Tibial nerve (tissue), 4 donors: Measurements from ENCODE around the gene GPR37L1. TPM values are rescaled to one million over a fixed set of nuclear protein-coding genes. Genes with fewer than 3 reads are reported as not detected.
"Not testable (repeated sequence)": the region's sequence is repeated elsewhere in the genome, so short reads cannot be mapped to it uniquely, and the experiment has no call there.

Source experiments
- DNase-seq, 2 donors: peaks; one replicate each; pipeline ENCODE4 v3.0.0-alpha.2; 2019; ENCODE audit warnings: low spot score in 2 of 2
- H3K27ac ChIP-seq, 4 donors: fragments of 200-600 bp; sonication (generic) in 3 of 4; one replicate each; pipeline ENCODE4 v1.5.1; 2017 to 2019; ENCODE audit warnings: mild to moderate bottlenecking in 1 of 4
- H3K27me3 ChIP-seq, 2 donors: fragments of 200-600 bp; sonication (generic) in 1 of 2; one replicate each; pipeline versions ENCODE4 v1.5.1 to v1.6.0; 2017 to 2019
- H3K36me3 ChIP-seq, 3 donors: fragments of 200-600 bp; sonication (generic); one replicate each; pipeline ENCODE4 v1.5.1; 2018 to 2019
- H3K4me1 ChIP-seq, 4 donors: fragments of 200-600 bp; sonication (generic) in 3 of 4; one replicate each; pipeline ENCODE4 v1.5.1; 2017 to 2019
- H3K4me3 ChIP-seq, 4 donors: fragments of 200-600 bp; sonication (generic) in 3 of 4; one replicate each; pipeline ENCODE4 v1.5.1; 2017 to 2019; ENCODE audit warnings: mild to moderate bottlenecking in 1 of 4, moderate library complexity in 1 of 4
- H3K9me3 ChIP-seq, 4 donors: fragments of 200-600 bp; sonication (generic) in 3 of 4; one replicate each; pipeline ENCODE4 v1.5.1; 2017 to 2019
- EP300 ChIP-seq, 2 donors: sonication (generic); formaldehyde crosslinking; IDR thresholded peaks; one replicate each; pipeline ENCODE4 v1.6.1; 2017; ENCODE audit warnings: antibody characterized with exemption in 2 of 2, mild to moderate bottlenecking in 1 of 2
- POLR2A ChIP-seq, 2 donors: fragments of 450-650 bp; IDR thresholded peaks; one replicate each; pipeline ENCODE4 v1.6.1; 2017; ENCODE audit warnings: antibody characterized with exemption in 2 of 2, mild to moderate bottlenecking in 2 of 2, moderate library complexity in 2 of 2
- WGBS, 2 donors: methylation state at CpG; one replicate each; pipeline ENCODE4 v1.1.5; 2018; 5-methylcytosine and 5-hydroxymethylcytosine counted together
- total RNA-seq, 4 donors: library from RNA; depleted of rRNA; stranded (reverse); fragments of >200 nt; gene quantifications; one replicate each; pipeline ENCODE4 v1.1.0, GENCODE V29; 2016
- TF ChIP-seq, protein P1 (sequence below), 5 experiments: fragments of 200-600 bp in 3 of 5; fragments of 450-650 bp in 2 of 5; sonication (generic) in 3 of 5; IDR thresholded peaks; one replicate each; pipeline ENCODE4 v1.5.1; 2016 to 2019; ENCODE audit warnings: antibody characterized with exemption in 5 of 5, mild to moderate bottlenecking in 3 of 5, moderate library complexity in 2 of 5

The GPR37L1 gene
- total RNA-seq, 4 donors from 2014 or later, result 13.8 to 26.3 (median 24.3) TPM

DNA sequence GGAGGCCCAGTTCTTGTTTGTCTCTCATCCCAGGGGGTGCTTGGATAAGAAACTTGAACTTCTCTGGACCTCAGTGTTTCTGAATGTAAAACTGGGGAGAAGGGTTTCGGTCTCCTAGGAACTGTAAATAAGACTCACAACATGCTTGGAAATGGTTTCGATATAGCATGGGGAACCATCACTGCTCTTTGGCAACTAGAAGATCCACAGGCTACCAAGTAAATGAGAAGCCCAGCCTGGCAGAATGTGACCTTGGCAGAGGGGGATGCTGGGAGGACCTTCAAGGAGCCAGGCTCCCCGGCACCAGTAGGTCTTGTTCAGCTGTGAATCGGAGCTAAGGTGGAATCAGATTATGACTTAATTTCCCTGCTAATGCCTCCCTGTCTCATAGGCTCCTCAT is 18.1 kb downstream of the GPR37L1 start:
- H3K36me3 ChIP-seq, result peaks cover 0 to 49% (median 7%) of the 10 kb centered on the region in 3 donors
- peaks cover 0 to 48% (median 23%) of the 10 kb centered on the region in 4 donors for H3K4me1 ChIP-seq
- peak overlapping the region in 2 of 4 donors; percentile 39 to 99 for H3K27ac ChIP-seq
- TF ChIP-seq POLR2A (IDR thresholded peaks at IDR 0.05) (no peak), EP300 (IDR thresholded peaks at IDR 0.05) (no peak)
- TF ChIP-seq, protein P1, sequence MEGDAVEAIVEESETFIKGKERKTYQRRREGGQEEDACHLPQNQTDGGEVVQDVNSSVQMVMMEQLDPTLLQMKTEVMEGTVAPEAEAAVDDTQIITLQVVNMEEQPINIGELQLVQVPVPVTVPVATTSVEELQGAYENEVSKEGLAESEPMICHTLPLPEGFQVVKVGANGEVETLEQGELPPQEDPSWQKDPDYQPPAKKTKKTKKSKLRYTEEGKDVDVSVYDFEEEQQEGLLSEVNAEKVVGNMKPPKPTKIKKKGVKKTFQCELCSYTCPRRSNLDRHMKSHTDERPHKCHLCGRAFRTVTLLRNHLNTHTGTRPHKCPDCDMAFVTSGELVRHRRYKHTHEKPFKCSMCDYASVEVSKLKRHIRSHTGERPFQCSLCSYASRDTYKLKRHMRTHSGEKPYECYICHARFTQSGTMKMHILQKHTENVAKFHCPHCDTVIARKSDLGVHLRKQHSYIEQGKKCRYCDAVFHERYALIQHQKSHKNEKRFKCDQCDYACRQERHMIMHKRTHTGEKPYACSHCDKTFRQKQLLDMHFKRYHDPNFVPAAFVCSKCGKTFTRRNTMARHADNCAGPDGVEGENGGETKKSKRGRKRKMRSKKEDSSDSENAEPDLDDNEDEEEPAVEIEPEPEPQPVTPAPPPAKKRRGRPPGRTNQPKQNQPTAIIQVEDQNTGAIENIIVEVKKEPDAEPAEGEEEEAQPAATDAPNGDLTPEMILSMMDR (IDR thresholded peaks at IDR 0.05), result no peak
- no peak overlapping the region for H3K4me3 ChIP-seq
- H3K27me3 ChIP-seq, result no peaks in the 10 kb centered on the region
- H3K9me3 ChIP-seq, result no peaks in the 10 kb centered on the region
- DNase-seq, result no peak
- WGBS, 2 donors, result 67 to 68% methylated on average over 4 of the region's 4 CpGs

DNA sequence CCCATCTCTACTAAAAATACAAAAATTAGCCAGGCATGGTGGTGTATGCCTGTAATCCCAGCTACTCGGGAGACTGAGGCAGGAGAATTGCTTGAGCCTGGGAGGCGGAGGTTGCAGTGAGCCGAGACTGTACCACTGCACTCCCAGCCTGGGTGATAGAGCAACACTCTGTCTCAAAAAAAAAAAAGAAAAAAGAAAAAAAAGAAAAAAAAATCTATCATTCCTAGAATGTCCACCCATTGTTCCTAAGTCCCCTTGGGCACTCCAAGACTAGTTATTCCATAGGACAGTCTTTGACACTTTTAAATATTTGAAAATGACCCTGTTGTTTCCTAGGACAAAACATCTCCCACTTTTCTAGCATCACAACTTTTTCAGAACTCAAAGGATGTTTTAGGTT is 18.8 kb downstream of the GPR37L1 start:
- not testable (repeated sequence) for DNase-seq, H3K4me3 ChIP-seq, H3K27me3 ChIP-seq, H3K9me3 ChIP-seq
- Histone ChIP-seq H3K4me1 (peaks cover 0 to 48% (median 23%) of the 10 kb centered on the region in 4 donors), H3K27ac (peak overlapping the region in 2 of 4 donors; percentile 39 to 99), H3K36me3 (peaks cover 0 to 42% (median 7%) of the 10 kb centered on the region in 3 donors)
- WGBS, 2 donors, result 73 to 75% methylated on average over 3 of the region's 3 CpGs

DNA sequence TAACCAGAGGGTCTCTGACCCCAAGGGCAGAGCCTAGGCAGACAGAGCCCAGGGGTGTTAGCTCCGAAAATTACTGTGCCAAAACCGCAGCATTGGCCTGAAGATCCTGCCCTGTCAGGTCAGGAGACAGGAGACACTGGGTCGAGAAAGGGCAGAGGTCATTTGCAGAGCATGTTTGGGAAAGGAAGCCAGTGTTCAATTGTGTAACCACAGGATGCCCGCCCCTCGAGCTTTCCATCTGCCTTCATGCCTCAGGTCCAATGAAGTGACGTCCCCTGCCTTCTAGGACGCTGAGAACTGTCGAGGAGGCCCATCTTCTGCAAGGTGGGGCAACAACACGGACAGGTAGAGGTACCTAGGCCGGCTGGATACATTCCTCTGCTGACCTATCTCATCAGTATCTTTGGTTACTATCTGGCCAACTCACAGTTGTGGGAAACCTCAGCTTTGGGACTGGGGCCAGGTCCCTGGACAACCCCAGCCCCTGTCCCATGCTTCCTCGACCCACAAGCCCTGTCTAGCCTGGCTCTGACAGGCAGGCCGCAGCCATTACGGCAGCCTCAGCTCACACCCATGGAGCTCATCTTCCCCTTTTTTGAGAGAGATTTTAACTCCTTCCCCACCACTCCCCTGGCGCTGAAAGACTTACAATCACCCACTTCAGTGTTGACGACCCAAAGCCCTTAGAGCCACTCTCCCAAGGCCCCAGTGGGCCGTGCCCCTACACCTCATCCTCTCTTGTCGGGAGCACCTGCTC is 20.5 kb downstream of the GPR37L1 start:
- peaks cover 0 to 25% (median 0%) of the 10 kb centered on the region in 3 donors for H3K36me3 ChIP-seq
- H3K9me3 ChIP-seq, result no peaks in the 10 kb centered on the region
- TF ChIP-seq, protein P1 (IDR thresholded peaks at IDR 0.05), result no peak
- peak in 1 of 2 donors; percentile 9 for TF ChIP-seq EP300 (IDR thresholded peaks at IDR 0.05)
- H3K4me1 ChIP-seq, result peaks cover 0 to 48% (median 23%) of the 10 kb centered on the region in 4 donors
- H3K4me3 ChIP-seq, result peak overlapping the region; percentile 73 to 100 (median 96)
- WGBS, 2 donors, result 3 to 4% methylated on average over 17 of the region's 17 CpGs
- H3K27ac ChIP-seq, result peak overlapping the region; percentile 87 to 99 (median 92)
- no peaks in the 10 kb centered on the region for H3K27me3 ChIP-seq
- peak; percentile 43 to 51 for DNase-seq

DNA sequence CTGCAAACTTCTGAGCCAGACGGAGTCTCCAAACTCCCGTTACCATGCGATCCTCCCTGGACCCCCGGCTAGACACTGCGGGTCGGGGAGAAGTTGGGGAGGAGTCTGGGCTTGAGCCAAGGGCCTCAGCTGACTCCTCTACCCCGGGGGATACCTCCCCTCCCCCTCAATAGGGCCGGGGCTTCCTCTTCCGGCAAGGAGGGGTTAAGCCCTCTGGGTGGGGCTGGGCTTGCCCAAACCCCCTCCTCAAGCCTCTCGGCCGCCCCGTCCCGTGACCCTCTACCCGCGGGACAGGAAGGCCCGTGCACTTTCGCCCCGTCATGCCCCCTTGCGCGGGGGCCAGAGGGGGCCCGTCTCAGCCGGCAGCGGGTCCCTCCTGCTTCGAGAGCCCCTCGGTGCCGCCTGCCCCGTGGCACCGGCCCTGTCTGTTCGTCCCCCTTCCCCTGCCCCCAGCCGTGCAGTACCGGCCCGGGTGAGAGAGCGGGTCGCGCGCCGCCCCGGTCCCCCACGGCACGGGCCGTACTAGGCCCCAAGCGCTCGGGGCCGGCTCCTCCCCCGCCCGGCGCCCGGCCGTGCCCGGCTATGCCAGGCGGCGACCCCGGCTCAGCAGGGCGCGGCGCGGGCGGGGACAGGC is 21.2 kb downstream of the GPR37L1 start:
- no peaks in the 10 kb centered on the region for H3K27me3 ChIP-seq
- TF ChIP-seq EP300 (IDR thresholded peaks at IDR 0.05), result peak in 1 of 2 donors; percentile 22
- TF ChIP-seq, protein P1 (IDR thresholded peaks at IDR 0.05), result no peak
- peaks cover 0 to 18% (median 0%) of the 10 kb centered on the region in 3 donors for H3K36me3 ChIP-seq
- peak overlapping the region; percentile 73 to 100 (median 96) for H3K4me3 ChIP-seq
- WGBS, 2 donors, result 0 to 1% methylated on average over 18 to 25 of the region's 58 CpGs
- H3K27ac ChIP-seq, result peak overlapping the region; percentile 87 to 99 (median 92)
- H3K9me3 ChIP-seq, result no peaks in the 10 kb centered on the region
- peaks cover 0 to 41% (median 23%) of the 10 kb centered on the region in 4 donors for H3K4me1 ChIP-seq
- DNase-seq, result no peak

DNA sequence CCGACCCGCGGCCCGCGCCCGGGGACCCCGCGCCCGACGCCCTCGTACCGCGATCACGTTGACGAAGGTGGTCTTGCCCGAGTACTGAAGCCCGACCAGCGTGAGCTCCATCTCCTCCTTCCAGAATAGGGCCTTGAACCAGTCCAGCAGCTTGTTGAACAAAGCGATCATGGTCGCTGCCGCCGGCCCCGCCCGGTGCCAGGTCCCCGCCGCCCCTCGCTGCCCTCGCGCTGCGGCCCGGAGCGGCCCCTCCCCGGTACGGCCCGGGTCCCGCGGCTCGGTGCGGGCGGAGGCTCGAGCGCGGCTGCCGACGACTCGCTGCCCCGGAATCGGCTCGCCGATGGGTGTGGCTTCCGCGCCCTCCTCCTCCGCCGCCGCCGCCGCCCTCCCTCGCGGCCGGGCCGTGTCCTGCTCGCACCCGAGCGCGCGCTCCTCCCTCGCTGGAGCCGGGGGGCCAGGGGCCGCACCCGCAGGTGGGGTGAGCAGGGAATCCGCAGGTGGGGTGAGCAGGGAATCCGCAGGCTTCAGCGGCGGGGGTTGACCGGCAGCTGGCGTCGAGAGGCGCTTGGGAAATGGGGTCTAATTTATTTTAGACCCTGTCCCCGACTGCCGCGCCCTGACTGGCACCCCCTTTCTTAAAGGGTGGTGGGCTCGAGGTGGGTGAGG is 21.8 kb downstream of the GPR37L1 start, which contains the start of gene ARL8A:
TSS of gene ARL8A (minus strand) at position 336 of the 666 bp plus-strand sequence. CDS start at position 171, 165 bp downstream.
- H3K9me3 ChIP-seq, result no peaks in the 10 kb centered on the region
- TF ChIP-seq, protein P1 (IDR thresholded peaks at IDR 0.05), result peak in 1 of 5 experiments; percentile 14
- TF ChIP-seq POLR2A (IDR thresholded peaks at IDR 0.05) (peak; percentile 67 to 77), EP300 (IDR thresholded peaks at IDR 0.05) (peak in 1 of 2 donors; percentile 36)
- 0 to 4% methylated on average over 6 to 9 of the region's 82 CpGs for WGBS, 2 donors
- peaks cover 0 to 37% (median 23%) of the 10 kb centered on the region in 4 donors for H3K4me1 ChIP-seq
- peak within 1 kb of the TSS; percentile 73 to 100 (median 96) for H3K4me3 ChIP-seq
- peak within 1 kb of the TSS; percentile 87 to 99 (median 92) for H3K27ac ChIP-seq
- peaks cover 0 to 15% (median 0%) of the 10 kb centered on the region in 3 donors for H3K36me3 ChIP-seq
- no peaks in the 10 kb centered on the region for H3K27me3 ChIP-seq
- peak; percentile 45 to 54 for DNase-seq
